ENCODE measurements around the gene GRAMD1A. TPM values are rescaled to one million over a fixed set of nuclear protein-coding genes. Genes with fewer than 3 reads are reported as not detected.

The GRAMD1A gene
- total and polyA plus RNA-seq, 9 of the 15 experiments (the other 6 are each of a cell fraction or from before 2014, with no cell fraction given): 1.4 to 63.8 (median 38.5) TPM

- TF ChIP-seq GTF3C2 (IDR thresholded peaks at IDR 0.05; ENCODE audit: borderline replicate concordance, extremely low read depth, insufficient read length) (no peak), ZBTB7A (IDR thresholded peaks at IDR 0.05; ENCODE audit: borderline replicate concordance, control insufficient read depth, low read depth, low read length) (peak; percentile 88; the same call in 1 of the 2 replicates), DNMT1 (IDR thresholded peaks at IDR 0.05) (no peak), ETS1 (conservative IDR thresholded peaks at IDR 0.05; ENCODE audit: control insufficient read depth, low read depth, low read length) (peak; percentile 59; the same call in 1 of the 2 replicates), RBM39 (optimal IDR thresholded peaks at IDR 0.05; ENCODE audit: low read depth, low read length) (no peak), ZNF830 (CRISPR knock-in tag; IDR thresholded peaks at IDR 0.05) (0 out of 2 replicates have a peak, but pooled peaks have one; percentile 53), TFAP4 (CRISPR knock-in tag; IDR thresholded peaks at IDR 0.05; ENCODE audit: borderline replicate concordance) (peak; percentile 52; the same call in 1 of the 2 replicates), ATF1 (CRISPR knock-in tag; IDR thresholded peaks at IDR 0.05) (no peak), ATF1 (tag; IDR thresholded peaks at IDR 0.05) (peak; percentile 32; the same call in 1 of the 2 replicates), SFPQ (IDR thresholded peaks at IDR 0.05; ENCODE audit: low read depth, low read length) (no peak), ZNF766 (CRISPR knock-in tag; conservative IDR thresholded peaks at IDR 0.05) (no peak), E2F4 (CRISPR knock-in tag; IDR thresholded peaks at IDR 0.05; ENCODE audit: low read depth) (no peak), EGR1 (conservative IDR thresholded peaks at IDR 0.05) (peak; percentile 42), BRCA1 (IDR thresholded peaks at IDR 0.05) (no peak), BRCA1 (CRISPR knock-in tag; IDR thresholded peaks at IDR 0.05) (no peak)
Measured at GRCh38 chr19:34963573-34964406, 36.3 kb upstream of the GRAMD1A start, which contains the start of gene ZNF792 (continued).
